ENCODE results near the gene SLC5A4. TPM values are rescaled to one million over a fixed set of nuclear protein-coding genes. Genes with fewer than 3 reads are reported as not detected.

The SLC5A4 gene
- total RNA-seq (2022; extraction: Qiagen RNA extraction; ENCODE audit: low read depth) = not detected in 5 replicates

DNA sequence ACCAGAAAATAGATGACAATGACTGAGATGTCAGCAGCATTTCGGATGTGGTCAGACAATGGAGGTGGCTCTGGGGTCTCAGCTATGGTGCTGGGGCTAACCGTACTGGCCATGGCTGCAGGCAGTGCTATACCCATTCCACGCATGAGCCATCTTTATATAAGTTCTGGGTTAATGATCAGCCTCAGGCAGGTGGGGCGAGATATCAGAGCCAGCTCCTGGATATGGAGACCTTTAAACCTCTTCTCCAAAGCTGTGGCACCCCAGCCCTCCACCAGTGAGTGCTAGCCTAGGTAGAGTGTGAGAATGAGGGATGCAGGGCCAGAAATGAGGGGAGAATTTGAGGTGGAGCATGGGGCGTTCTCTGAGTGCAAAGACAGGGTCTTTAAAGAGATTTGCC, at the start of gene SLC5A4:
TSS of gene SLC5A4 (minus strand) at position 131 of the 400 bp plus-strand sequence. CDS start at position 113, 18 bp downstream.

DNA sequence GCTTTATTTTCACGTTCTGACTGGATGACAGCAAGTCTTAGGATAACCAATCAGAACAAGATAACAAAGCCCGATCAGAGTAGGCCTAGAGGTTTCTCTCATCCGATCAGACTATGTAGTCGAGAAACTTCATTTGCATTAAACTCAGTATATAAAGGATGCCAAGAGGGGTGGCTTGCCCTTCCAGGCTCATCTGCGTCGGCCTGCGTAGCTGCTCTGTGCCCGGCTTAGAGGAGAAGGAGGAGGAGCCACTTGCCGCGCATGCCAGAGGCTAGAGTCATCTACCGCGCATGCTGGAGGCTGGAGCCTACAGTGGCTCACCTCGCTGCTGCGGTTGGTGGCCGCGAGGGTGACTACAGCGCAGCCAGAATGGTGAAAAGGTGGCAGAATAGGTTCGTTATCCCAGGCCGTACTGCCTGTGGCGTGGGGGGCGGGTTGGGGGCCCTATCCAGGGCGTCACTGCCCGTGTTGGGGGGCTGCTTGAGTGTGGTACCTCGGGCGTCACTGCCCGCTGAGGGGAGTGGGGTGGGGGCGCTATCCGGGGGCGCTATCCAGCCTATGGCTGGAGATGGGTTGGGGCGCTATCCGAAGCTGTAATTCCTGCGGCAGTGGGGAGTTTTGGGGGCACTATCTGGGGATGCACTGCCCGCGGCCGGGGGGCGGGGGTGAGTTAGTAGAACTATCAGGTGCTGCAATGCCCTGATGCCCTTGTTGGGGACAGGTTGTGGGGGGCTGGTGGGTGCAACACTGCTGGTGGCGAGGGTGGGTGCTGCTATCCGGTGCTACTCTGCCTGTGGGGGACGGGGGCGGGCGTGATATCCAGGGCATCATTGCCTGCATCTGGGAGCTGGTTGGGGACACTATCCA, 50.1 kb downstream of the SLC5A4 start, which contains the start of gene RFPL2:
TSS of gene RFPL2 (minus strand) at position 218 of the 867 bp plus-strand sequence. CDS start 2,622 bp downstream, outside the sequence.

Other genes starting within 250 kb of the SLC5A4 start
- gene SLC5A1, start 212.1 kb downstream of the SLC5A4 start, total RNA-seq (2022; extraction: Qiagen RNA extraction; ENCODE audit: low read depth) = 0.04 to 0.08 TPM in 2 of 5 replicates, not detected in the others
- gene C22orf42, start 96.0 kb downstream of the SLC5A4 start, total RNA-seq (2022; extraction: Qiagen RNA extraction; ENCODE audit: low read depth) = not detected in 5 replicates
- 0.10 to 0.20 TPM (median 0.19 TPM) in 4 of 5 replicates, not detected in the other for gene RFPL2, start 50.3 kb downstream of the SLC5A4 start, total RNA-seq (2022; extraction: Qiagen RNA extraction; ENCODE audit: low read depth)
- not detected in 5 replicates for gene RFPL3, start 102.5 kb upstream of the SLC5A4 start, total RNA-seq (2022; extraction: Qiagen RNA extraction; ENCODE audit: low read depth)
- gene RTCB, start 156.9 kb upstream of the SLC5A4 start, total RNA-seq (2022; extraction: Qiagen RNA extraction; ENCODE audit: low read depth) = 80.2 to 85.5 TPM (median 82.9 TPM) in 5 replicates
- gene BPIFC, start 209.1 kb upstream of the SLC5A4 start, total RNA-seq (2022; extraction: Qiagen RNA extraction; ENCODE audit: low read depth) = not detected in 5 replicates
- 71.6 to 78.2 TPM (median 74.1 TPM) in 5 replicates for gene FBXO7, start 219.5 kb upstream of the SLC5A4 start, total RNA-seq (2022; extraction: Qiagen RNA extraction; ENCODE audit: low read depth)

Data from A549 treated with DMSO at 1 μM for 4 hours (cell line).